ENCODE results near the gene NLRP9.

NLRP9 gene

DNA sequence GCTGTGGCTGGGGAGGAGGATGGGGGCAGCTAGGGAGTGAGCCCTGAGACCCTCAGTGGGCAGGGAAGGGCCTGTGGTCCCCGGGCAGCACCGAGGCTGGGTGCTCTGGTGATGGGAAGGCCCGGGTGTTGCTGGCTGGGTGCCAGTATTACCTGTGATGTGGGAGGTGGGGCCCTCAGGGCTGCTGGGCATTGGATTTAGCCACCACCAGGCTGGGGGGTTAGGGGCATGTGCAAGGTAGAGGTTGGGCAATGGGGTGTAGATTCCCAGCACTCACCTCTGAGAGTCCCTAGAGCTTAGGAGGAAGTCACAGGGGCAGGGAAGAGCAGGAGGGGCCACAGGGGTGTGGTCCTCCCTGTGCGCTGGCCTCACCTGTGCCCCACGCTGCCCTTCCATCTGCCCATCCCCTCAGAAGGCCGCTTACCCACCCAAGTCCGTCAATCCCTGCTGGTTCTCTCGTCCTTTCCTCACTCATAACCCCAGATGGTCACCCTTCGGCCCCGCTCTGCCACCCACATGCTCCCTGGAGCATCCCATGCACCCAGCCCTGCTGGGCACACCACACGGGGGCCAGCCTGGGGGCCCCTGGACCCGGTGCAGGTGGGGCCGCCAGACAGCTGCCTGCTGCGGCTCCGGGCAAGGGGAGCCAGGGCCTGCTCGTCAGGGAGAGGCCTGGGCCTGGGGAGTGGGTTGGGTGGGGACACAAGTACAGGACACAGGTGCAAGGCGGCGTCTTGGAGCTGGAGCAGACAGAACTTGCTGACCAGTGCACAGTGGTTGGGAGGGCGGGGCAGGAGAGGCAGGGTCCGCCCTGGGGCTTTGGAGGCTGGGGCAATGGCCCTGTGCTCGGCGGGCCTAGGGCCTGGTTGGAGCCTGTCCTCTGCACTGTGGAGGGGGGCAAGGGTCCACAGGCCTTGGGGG, 50.7 kb downstream of the NLRP9 start:
- no peak for DNase-seq

- DNase-seq, result no peak
Observed at GRCh38 chr19:55686311-55687050, 51.7 kb downstream of the NLRP9 start.

GRCh38 chr19:55685776-55686175, 52.4 kb downstream of the NLRP9 start:
- no peak for DNase-seq

DNA sequence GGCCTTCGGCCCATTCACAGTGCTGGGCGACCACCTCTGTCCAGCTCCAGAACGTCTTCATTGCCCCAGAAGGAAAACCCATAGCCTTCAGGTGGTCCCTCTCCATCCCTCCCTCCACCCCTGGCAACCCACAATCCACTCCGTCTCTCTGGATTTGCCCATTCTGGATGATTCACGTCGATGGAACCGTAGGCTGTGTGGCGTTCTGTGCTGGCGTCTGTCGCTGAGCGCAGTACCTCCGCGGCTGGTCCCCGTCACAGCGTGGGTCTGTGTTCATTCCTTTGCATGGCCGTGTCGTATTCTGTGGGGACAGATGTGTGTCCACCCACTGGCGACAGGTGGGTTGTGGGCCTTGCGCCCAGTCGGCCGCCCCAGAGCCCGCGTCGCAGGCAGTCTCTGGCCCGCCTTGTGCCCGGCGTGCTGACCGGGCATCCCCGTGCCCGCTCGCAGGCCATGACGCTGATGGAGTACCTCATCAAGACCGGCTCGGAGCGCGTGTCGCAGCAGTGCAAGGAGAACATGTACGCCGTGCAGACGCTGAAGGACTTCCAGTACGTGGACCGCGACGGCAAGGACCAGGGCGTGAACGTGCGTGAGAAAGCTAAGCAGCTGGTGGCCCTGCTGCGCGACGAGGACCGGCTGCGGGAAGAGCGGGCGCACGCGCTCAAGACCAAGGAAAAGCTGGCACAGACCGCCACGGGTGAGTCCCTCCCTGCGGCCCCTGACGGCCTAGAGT, 53.1 kb downstream of the NLRP9 start:
- no peak for DNase-seq

GRCh38 chr19:55683449-55684261, 54.5 kb downstream of the NLRP9 start:
- DNase-seq, result no peak

DNA sequence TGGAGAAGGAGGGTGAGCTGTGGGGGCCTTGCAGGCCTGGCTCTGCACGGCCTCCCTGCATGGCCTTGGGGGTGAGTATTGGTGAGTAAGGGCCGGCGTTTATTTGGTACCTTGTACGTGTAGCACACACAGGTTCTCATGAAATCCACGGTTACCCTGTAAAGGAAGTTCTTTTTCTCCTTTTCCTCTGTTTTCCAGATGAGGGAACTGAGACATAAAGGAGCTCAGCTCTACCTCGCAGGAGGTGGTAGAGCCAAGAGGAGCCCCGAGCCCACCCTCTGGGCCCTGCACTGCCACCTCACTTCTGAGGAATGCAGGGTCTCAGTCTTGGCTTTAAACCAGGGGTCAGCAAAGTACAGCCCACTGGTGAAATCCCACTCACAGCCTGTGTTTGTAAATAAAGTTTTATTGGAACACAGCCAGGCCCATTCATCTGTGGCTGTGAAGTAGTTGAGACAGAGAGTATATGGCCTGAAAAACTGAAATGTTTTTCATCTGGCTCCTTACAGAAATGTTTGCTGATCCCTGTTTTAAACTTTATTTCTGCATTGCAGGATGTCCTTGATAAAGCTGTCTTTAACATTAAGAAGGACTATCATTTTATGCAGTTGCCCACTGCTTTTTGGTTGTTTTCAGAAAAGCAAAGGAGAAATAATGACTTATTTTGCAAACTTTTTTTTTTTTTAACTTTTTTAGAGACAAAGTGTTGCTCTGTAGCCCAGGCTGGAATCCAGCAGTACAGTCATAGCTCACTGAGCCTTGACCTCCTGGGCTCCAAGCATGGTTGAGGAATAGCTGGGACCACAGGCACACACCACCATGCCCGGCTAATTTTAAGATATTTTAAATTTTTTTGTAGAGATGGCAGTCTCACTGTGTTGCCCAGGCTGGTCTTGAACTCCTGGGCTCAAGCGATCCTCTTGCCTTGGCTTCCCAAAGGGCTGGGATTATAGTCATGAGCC, 56.8 kb downstream of the NLRP9 start:
- no peak for DNase-seq

GRCh38 chr19:55680339-55681130, 57.7 kb downstream of the NLRP9 start:
- no peak for DNase-seq

DNA sequence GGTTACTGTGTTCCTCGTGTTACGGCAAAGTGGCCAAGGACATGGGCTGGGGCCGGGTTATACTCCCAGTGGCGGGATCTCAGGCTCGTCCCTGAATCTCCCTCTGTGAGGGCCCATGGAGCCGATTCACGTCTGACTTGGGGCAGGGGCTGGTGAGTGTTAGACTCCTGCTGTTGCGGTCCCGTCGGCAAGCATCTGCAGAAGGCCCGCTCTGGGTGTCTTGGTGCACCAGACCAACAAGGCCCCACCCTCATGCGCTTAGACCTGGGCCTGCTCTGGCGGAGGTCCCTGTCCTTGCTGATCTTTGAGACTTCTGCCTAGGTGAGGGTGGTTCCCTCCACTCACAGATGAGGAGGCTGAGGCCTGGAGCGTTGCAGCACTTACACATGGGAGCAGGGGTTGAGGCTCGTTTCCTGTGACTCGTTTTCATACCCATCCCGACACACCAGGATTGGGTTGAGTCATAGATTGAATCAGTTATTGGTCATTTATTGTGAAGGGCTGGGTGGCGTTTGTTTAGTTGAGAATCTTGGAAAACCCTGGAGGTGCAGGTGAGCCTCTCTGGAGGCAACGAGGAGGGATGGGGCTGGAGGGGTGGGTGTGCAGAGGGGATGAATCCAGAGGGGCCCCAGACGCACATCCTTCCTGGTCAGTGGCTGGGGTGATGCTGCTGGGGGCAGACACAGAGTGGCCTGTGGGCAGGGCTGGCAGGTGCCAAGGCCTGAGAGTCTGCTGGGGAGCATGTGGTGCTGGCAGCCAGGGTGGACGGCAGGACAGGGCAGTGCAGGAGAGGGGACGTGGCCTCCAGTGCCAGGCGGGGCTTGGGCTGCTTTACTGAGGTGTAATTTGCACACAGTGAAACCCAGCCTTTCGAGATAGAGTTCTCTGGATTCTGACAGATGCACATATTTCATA, 58.6 kb downstream of the NLRP9 start:
- DNase-seq, result no peak

GRCh38 chr19:55678121-55678671, 60.0 kb downstream of the NLRP9 start:
- no peak for DNase-seq

GRCh38 chr19:55677572-55678028, 60.6 kb downstream of the NLRP9 start:
- no peak for DNase-seq

GRCh38 chr19:55676889-55677505, 61.2 kb downstream of the NLRP9 start:
- DNase-seq, result no peak

- no peak for DNase-seq
Observed at GRCh38 chr19:55676383-55676782, 61.8 kb downstream of the NLRP9 start.

GRCh38 chr19:55675661-55676354, 62.4 kb downstream of the NLRP9 start:
- no peak for DNase-seq

- DNase-seq, result peak; percentile 97
Observed at GRCh38 chr19:55674841-55675660, 63.2 kb downstream of the NLRP9 start, which contains the start of gene EPN1. EPN1 (plus strand) TSS chr19:55675226; CDS start chr19:55678628, 3,402 bp downstream.

GRCh38 chr19:55674459-55674840, 63.8 kb downstream of the NLRP9 start:
- no peak for DNase-seq

GRCh38 chr19:55673889-55674288, 64.3 kb downstream of the NLRP9 start:
- no peak for DNase-seq

- DNase-seq, result no peak
Observed at GRCh38 chr19:55673465-55673864, 64.7 kb downstream of the NLRP9 start.

All from activated effector memory CD4-positive, alpha-beta T cell treated with Interleukin-2 at 50 U/mL for 16 hours (primary cell).